Transverse colon (tissue), 4 donors: ENCODE results near the gene RPL34.

Source experiments
- EP300 ChIP-seq: sonication (generic); formaldehyde crosslinking; IDR thresholded peaks from one replicate; pipeline ENCODE4 v1.6.1; 2017; ENCODE audit warnings: antibody characterized with exemption, low read depth
- POLR2A ChIP-seq: fragments of 450-650 bp; IDR thresholded peaks from one replicate; pipeline ENCODE4 v1.6.1; 2016; ENCODE audit warnings: antibody characterized with exemption, mild to moderate bottlenecking, moderate library complexity
- POLR2AphosphoS5 ChIP-seq, 3 donors: sonication (generic); formaldehyde crosslinking; IDR thresholded peaks; one replicate each; pipeline ENCODE4 v1.6.1; 2016; ENCODE audit warnings: antibody characterized with exemption in 3 of 3
- TF ChIP-seq, protein P1 (sequence below), 5 experiments: fragments of 200-600 bp in 3 of 5; fragments of 450-650 bp in 2 of 5; sonication (generic) in 3 of 5; IDR thresholded peaks; 1 replicate in 2 of 5; 2 replicates in 3 of 5; pipeline ENCODE4 v1.5.1; 2016 to 2017; ENCODE audit warnings: antibody characterized with exemption in 5 of 5, inconsistent platforms in 3 of 5, mild to moderate bottlenecking in 2 of 5, moderate library complexity in 1 of 5

DNA sequence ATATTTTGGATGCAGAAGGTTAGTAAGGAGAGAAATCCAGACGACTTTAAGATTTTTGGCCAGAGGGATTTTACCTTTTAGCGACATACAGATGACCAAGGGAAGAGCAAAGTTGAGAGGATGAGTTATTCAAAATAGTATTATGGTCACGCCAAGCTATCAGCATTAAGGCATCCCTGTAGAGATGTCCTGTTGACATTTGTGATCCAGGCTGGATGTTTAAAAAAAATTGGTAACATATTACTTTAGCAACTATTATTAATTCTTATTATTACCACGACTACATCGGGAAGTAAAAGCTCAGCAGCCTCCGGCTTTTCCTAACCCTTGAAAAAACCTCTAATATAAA lies 29.5 kb downstream of the RPL34 start:
- no peak for TF ChIP-seq POLR2A
- TF ChIP-seq, protein P1, sequence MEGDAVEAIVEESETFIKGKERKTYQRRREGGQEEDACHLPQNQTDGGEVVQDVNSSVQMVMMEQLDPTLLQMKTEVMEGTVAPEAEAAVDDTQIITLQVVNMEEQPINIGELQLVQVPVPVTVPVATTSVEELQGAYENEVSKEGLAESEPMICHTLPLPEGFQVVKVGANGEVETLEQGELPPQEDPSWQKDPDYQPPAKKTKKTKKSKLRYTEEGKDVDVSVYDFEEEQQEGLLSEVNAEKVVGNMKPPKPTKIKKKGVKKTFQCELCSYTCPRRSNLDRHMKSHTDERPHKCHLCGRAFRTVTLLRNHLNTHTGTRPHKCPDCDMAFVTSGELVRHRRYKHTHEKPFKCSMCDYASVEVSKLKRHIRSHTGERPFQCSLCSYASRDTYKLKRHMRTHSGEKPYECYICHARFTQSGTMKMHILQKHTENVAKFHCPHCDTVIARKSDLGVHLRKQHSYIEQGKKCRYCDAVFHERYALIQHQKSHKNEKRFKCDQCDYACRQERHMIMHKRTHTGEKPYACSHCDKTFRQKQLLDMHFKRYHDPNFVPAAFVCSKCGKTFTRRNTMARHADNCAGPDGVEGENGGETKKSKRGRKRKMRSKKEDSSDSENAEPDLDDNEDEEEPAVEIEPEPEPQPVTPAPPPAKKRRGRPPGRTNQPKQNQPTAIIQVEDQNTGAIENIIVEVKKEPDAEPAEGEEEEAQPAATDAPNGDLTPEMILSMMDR (IDR thresholded peaks at IDR 0.05), result no peak
- TF ChIP-seq EP300, result no peak
- no peak for TF ChIP-seq POLR2AphosphoS5 (IDR thresholded peaks at IDR 0.05)
